H1 (cell line): ENCODE data around the gene CDK5. TPM values are rescaled to one million over a fixed set of nuclear protein-coding genes. Genes with fewer than 3 reads are reported as not detected.

Source experiments
- BCL11A ChIP-seq, 2 experiments: IDR thresholded peaks; one replicate each; pipeline ENCODE4 v1.6.1; 2011; ENCODE audit warnings: low read depth in 2 of 2, low read length in 2 of 2, mild to moderate bottlenecking in 2 of 2
- CTCF ChIP-seq, 3 experiments: IDR thresholded peaks; 1 replicate in 2 of 3; 2 replicates in 1 of 3; pipeline versions ENCODE4 v1.5.1 to v1.6.1; 2011; ENCODE audit warnings: low read length in 3 of 3, mild to moderate bottlenecking in 3 of 3, inconsistent platforms in 2 of 3, low read depth in 1 of 3, moderate library complexity in 1 of 3; ENCODE audit not compliant: insufficient read depth in 1 of 3; ENCODE audit errors: control extremely low read depth in 1 of 3
- EZH2 ChIP-seq: fragments of 200-600 bp; sonication (generic); IDR thresholded peaks from 2 replicates; pipeline ENCODE4 v1.7.1; 2012; ENCODE audit warnings: low read depth, mild to moderate bottlenecking, moderate library complexity, low read length, inconsistent platforms; ENCODE audit not compliant: severe bottlenecking
- HDAC6 ChIP-seq: IDR thresholded peaks from one replicate; pipeline ENCODE4 v1.7.1; 2012; ENCODE audit warnings: low read depth, mild to moderate bottlenecking, inconsistent platforms, low read length, moderate library complexity
- JUND ChIP-seq: IDR thresholded peaks from 2 replicates; pipeline ENCODE4 v1.6.1; 2011; ENCODE audit warnings: mild to moderate bottlenecking, improper control_type of control experiment, low read length
- NRF1 ChIP-seq: IDR thresholded peaks from 2 replicates; pipeline ENCODE4 v1.6.1; 2011; ENCODE audit warnings: mild to moderate bottlenecking, low read depth, low read length, improper control_type of control experiment
- POLR2A ChIP-seq, 2 experiments: IDR thresholded peaks; 1 replicate in 1 of 2; 2 replicates in 1 of 2; pipeline ENCODE4 v1.6.1; 2011; ENCODE audit warnings: low read depth in 2 of 2, low read length in 2 of 2, mild to moderate bottlenecking in 2 of 2; ENCODE audit errors: control extremely low read depth in 1 of 2
- POLR2AphosphoS5 ChIP-seq: IDR thresholded peaks from 2 replicates; pipeline ENCODE4 v1.6.1; 2011; ENCODE audit warnings: low read depth, low read length
- POU5F1 ChIP-seq: IDR thresholded peaks from 2 replicates; pipeline ENCODE4 v1.6.1; 2011; ENCODE audit warnings: low read depth, mild to moderate bottlenecking, low read length, moderate library complexity
- RBBP5 ChIP-seq: IDR thresholded peaks from 2 replicates; pipeline ENCODE4 v1.7.1; 2012; ENCODE audit warnings: low read depth, mild to moderate bottlenecking, inconsistent platforms, low read length, moderate library complexity, borderline replicate concordance
- RXRA ChIP-seq: IDR thresholded peaks from 2 replicates; pipeline ENCODE4 v1.6.1; 2011; ENCODE audit warnings: low read depth, mild to moderate bottlenecking, low read length, moderate library complexity; ENCODE audit not compliant: insufficient read depth
- SP4 ChIP-seq: IDR thresholded peaks from 2 replicates; pipeline ENCODE4 v1.6.1; 2012; ENCODE audit warnings: low read length, inconsistent platforms
- TBP ChIP-seq: IDR thresholded peaks from 2 replicates; pipeline ENCODE4 v1.6.1; 2011; ENCODE audit warnings: low read depth, low read length, improper control_type of control experiment
- TEAD4 ChIP-seq: IDR thresholded peaks from 2 replicates; pipeline ENCODE4 v1.6.1; 2012; ENCODE audit warnings: low read depth, low read length, inconsistent platforms, mixed read lengths
- polyA plus RNA-seq, 7 experiments: library from polyadenylated mRNA; depleted of rRNA in 3 of 7; stranded (reverse) in 5 of 7; unstranded in 2 of 7; fragments of >200 nt in 5 of 7; fragments of 200-250 nt in 2 of 7; gene quantifications; 1 replicate in 5 of 7; 2 replicates in 1 of 7; 4 replicates in 1 of 7; pipeline versions ENCODE4 v1.2.1 to v1.2.3, GENCODE V29; 2011 to 2013; ENCODE audit warnings: missing spikeins in 2 of 7, mixed read lengths in 2 of 7
- total RNA-seq: library from RNA; stranded (reverse); fragmentation: NEBNext Ultra II Directional; extraction: Animal tissue kit (Norgen Biotek cat#: 25700); gene quantifications from 2 replicates; pipeline ENCODE4 v1.2.1, GENCODE V29; 2021
- TF ChIP-seq, protein P1 (sequence below): IDR thresholded peaks from 2 replicates; pipeline ENCODE4 v1.6.1; 2012; ENCODE audit warnings: low read length, inconsistent platforms

The CDK5 gene
- total and polyA plus RNA-seq, 2 of the 8 experiments (the other 6 are each of a cell fraction or from before 2014, with no cell fraction given), result 22.8 to 37.2 TPM

- TF ChIP-seq EZH2, result no peak
- TF ChIP-seq CTCF (IDR thresholded peaks at IDR 0.05; ENCODE audit: control extremely low read depth in 1 of 3, insufficient read depth in 1 of 3, low read depth in 1 of 3, low read length in 3 of 3), result peak in 2 of 3 experiments; percentile 20 to 22; a peak in 2 of 4 replicates
- TF ChIP-seq NRF1, result no peak
- TF ChIP-seq SP4, result no peak
- TF ChIP-seq POLR2AphosphoS5, result no peak
- TF ChIP-seq TBP, result no peak
- TF ChIP-seq HDAC6, result no peak
- no peak; the same call in 1 of the 2 replicates for TF ChIP-seq TEAD4
- no peak for TF ChIP-seq POU5F1
- TF ChIP-seq, protein P1, sequence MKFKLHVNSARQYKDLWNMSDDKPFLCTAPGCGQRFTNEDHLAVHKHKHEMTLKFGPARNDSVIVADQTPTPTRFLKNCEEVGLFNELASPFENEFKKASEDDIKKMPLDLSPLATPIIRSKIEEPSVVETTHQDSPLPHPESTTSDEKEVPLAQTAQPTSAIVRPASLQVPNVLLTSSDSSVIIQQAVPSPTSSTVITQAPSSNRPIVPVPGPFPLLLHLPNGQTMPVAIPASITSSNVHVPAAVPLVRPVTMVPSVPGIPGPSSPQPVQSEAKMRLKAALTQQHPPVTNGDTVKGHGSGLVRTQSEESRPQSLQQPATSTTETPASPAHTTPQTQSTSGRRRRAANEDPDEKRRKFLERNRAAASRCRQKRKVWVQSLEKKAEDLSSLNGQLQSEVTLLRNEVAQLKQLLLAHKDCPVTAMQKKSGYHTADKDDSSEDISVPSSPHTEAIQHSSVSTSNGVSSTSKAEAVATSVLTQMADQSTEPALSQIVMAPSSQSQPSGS, result no peak
- TF ChIP-seq RXRA, result no peak
- no peak for TF ChIP-seq POLR2A (IDR thresholded peaks at IDR 0.05; ENCODE audit: control extremely low read depth in 1 of 2, low read depth in 2 of 2, low read length in 2 of 2)
- TF ChIP-seq RBBP5, result 0 out of 2 replicates have a peak, but pooled peaks have one; percentile 54
- no peak for TF ChIP-seq JUND
- TF ChIP-seq BCL11A (IDR thresholded peaks at IDR 0.05; ENCODE audit: low read depth in 2 of 2, low read length in 2 of 2), result no peak
- TF ChIP-seq, all 59 proteins: peak for 8
These were observed 1.8 kb upstream of the CDK5 start, which contains the start of gene SLC4A2 (continued) for GRCh38 chr7:151059367-151060112.
